Stimulated activated CD4-positive, alpha-beta T cell treated with anti-CD3 and anti-CD28 coated beads, Interleukin-15, amount 100 ng/mL, for 48 hours (primary cell): ENCODE measurements around the gene NKIRAS2.

Experiments
- DNase-seq, 2 donors: peaks; one replicate each; pipeline ENCODE4 v3.0.0-alpha.2; 2020; ENCODE audit warnings: low read depth in 2 of 2

Gene NKIRAS2

GRCh38 chr17:42019509-42020404, at the start of gene NKIRAS2:
Gene NKIRAS2 (plus strand): TSS chr17:42020090. CDS start chr17:42021578, 1,488 bp downstream.
- peak; percentile 90 to 92 for DNase-seq

- no peak for DNase-seq
These were observed 49.0 kb upstream of the NKIRAS2 start for GRCh38 chr17:41970901-41971331.

DNA sequence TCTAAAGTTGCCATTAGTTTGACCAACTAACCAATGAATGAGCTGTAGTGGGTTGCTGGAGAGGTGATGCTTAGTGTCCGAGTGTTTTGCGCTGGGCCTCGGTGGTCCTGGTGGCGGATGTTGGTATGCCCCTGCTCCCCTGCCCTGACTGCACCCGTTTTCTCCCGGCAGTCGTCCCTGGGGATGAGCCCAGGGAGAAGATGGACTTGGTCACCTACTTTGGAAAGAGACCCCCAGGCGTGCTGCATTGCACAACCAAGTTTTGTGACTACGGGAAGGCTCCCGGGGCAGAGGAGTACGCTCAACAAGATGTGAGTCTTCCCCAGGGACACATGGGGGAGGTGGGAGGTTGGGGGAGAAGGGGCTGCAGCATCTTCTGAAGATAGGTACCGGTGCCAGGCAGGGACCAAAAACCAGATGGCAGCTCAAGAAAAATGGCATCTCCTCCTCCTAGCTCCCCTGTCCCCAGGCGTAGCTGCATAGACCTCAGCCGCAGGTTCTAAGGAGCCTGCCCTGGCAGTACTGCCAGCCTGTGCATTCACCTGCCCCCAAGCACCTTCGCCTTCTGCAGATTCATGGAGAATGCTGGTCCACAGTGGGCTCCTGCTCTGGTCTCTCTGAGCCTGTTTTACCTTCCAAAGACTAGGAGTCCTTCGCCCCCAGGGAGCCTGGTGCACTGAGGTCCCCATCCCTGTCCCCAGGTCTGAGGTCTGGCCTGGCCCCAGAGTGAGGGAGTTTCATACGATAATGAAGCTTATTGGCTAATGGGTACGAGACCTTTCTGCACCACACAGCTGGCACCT, 48.0 kb upstream of the NKIRAS2 start:
- DNase-seq: no peak

DNA sequence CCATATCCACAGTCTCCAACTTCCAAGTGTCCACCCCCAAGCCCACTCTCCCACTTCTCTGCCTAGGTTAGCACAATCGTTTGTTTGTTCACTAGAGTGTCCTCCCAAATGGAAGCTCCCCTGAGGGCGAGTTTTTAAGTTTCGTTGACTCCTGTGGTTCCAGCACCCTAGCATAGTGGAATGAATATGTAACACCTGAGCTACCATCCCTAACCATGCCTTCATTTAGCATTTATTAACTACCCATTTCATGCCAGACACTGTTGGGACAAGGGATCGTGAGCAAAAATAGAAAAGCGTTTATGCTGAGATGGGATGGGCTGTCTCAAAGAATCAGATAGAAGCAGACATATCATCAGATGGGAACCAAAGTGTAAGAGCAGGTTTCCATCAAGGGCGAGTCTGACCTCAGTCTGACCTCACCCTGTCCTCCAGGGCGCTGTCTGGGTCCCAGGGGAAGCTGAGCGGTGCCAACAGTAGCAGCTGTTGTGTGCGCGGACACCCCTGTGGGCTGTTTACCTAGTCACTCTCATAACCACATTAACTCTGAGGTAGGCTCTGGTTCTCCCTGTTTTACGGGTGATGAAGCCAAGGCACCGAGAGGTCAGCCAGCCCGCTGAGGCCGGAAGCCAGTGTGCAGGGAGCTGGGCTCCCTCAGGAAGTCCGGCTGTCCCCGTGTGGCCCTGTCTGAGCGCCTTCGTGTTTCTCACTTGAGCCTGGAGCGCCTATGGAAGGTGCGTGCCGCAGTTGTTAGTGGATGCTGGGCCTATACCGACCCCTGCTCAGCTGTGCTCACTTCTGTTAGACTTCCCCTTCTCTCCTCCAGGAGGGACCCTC, 47.1 kb upstream of the NKIRAS2 start:
- DNase-seq: no peak

DNA sequence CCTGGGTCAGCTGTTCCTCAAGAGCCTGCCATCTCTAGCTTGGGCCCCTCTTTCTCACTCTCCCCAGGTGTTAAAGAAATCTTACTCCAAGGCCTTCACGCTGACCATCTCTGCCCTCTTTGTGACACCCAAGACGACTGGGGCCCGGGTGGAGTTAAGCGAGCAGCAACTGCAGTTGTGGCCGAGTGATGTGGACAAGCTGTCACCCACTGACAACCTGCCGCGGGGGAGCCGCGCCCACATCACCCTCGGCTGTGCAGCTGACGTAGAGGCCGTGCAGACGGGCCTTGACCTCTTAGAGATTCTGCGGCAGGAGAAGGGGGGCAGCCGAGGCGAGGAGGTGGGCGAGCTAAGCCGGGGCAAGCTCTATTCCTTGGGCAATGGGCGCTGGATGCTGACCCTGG, 46.5 kb upstream of the NKIRAS2 start:
- DNase-seq: no peak

DNA sequence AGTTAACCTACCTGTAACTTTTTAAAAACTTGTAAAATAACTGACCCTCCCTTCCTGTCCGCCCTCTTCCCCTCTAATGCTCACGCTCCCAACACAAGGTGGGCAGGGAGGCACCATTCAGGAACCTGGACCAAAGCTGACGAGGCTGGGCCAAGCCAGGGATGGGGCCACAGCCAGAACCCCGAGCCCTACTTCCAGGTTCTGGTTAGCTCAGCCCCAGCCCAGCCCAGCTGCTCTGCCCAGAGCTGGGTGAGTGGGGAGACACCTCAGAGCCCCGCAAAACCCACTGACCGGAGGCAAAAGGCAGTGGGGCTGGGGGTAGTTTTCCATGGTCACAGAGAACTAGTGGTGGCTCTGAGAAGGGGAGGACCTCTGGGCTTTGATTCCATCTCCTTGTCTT, 45.9 kb upstream of the NKIRAS2 start:
- no peak for DNase-seq

GRCh38 chr17:41974658-41975057, 45.2 kb upstream of the NKIRAS2 start:
- DNase-seq: no peak

- no peak for DNase-seq
These were observed 44.5 kb upstream of the NKIRAS2 start for GRCh38 chr17:41975099-41976083.

DNA sequence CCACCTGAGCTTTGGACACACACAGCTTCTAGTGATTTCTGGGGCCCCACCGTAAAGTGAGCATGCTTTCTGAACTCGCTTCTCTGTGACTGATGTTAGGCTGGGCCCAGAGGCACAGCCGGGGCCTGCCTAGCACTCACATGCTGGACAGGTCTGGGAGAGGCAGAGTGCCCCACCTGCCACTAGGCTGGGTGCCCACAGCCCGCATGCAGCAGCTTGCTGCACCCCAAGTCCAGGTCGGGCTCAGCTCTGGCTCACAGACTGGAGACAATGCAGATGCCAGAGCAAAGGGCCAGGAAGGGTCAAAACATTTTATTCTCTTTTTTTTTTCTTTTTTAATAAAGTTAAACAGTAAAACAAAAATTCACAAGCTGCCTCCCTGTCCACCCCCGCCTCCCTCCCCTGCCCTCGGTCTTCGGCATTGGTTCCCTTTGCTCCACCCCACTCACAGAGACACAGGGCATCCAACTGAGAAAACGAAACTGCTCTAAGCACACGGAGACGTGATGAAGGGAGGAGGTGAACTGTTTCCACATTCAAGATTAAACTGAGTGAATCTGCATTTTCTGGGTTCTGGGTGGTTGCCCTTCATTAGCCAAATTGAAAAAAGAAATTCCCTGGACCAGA, 43.6 kb upstream of the NKIRAS2 start:
- no peak for DNase-seq

GRCh38 chr17:41977991-41978390, 41.9 kb upstream of the NKIRAS2 start:
- no peak for DNase-seq

DNA sequence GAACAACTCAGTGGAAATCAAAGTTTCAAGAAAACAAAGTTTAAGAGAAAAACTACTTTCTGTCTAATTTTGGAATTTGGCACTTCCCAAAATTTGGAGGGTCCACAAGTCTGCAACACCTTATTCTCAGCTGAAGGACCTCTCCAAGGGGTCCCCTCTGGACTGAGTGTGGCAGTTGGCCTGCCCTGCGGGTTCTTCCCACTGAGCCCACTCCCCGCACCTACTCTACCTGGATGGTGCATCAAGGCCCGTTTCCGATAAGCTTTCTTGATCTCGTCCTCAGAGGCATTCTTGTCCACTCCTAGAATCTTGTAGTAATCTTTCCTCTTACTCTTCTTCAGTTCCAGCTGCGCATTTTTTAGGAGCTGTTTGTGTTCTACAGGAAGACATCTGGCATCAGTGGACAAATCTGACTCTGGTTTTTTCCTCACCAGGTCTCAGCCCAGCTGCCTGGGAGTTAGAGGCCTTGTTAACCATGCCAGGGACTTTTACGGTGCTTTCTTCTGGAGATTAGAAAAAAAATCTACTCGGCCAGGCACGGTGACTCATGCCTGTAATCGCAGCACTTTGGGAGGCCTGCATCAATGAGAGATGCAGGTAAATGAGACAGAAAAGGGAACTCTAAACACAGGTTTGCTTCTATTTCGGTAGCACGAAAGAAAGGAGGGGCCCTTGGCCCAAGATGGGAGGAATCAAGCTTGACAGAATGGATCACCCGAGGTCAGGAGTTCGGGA, 37.7 kb upstream of the NKIRAS2 start:
- no peak for DNase-seq

DNA sequence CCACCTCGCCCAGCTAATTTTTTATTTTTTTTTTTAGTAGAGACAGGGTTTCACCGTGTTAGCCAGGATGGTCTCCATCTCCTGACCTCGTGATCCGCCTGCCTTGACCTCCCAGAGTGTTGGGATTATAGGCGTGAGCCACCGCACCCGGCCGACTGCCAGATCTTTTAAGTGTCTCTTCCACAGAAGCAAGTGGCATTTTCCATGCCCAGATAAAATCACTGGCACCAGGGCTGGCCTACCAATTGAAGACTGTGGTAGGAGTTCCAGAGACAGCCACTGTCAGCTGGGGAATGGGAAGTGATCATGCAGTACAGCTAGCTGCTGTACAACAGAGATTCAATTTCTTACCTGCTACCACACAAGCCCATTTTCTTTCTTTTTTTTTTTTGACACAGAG, 35.4 kb upstream of the NKIRAS2 start:
- DNase-seq: no peak

GRCh38 chr17:41985919-41986318, 34.0 kb upstream of the NKIRAS2 start:
- no peak for DNase-seq

DNA sequence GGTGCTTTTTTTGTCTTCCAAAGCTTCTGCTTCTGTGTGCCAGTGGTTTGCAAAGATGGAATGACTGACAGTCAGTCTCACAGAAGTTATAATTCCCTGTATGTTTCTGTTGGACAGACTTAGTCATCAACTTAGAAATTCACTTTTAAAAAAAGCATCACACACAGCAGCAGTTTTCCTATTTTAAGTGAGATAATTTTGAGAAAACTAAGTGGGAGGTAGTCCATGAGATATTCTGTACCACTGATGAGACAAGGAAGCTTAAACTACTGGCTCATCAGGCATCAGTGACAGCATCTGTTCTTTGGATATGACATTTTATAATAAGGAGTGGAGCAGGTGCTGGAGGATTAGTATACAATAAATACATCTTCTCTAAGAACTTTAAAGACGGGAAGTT, 33.3 kb upstream of the NKIRAS2 start:
- DNase-seq: no peak

- no peak for DNase-seq
These were observed 32.2 kb upstream of the NKIRAS2 start for GRCh38 chr17:41987642-41988041.

DNA sequence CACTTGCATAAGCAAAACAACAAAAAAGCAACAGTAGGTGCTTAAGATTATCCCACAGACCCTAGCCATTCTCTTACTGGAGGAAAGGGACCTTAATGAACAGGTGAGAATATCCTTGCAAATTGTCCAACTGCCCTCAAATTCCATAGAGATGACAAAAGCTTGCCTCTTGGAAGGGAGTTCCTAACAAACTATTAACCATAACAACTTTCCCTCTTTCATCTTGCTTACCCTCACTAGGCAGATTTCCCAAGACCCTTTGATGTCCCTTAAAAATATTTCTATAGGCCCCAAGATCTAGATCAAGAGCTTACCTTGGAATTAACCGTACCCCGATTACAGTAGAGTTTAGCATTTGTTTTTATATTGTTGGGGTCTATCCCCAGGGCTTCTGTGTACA, 31.5 kb upstream of the NKIRAS2 start:
- no peak for DNase-seq

DNA sequence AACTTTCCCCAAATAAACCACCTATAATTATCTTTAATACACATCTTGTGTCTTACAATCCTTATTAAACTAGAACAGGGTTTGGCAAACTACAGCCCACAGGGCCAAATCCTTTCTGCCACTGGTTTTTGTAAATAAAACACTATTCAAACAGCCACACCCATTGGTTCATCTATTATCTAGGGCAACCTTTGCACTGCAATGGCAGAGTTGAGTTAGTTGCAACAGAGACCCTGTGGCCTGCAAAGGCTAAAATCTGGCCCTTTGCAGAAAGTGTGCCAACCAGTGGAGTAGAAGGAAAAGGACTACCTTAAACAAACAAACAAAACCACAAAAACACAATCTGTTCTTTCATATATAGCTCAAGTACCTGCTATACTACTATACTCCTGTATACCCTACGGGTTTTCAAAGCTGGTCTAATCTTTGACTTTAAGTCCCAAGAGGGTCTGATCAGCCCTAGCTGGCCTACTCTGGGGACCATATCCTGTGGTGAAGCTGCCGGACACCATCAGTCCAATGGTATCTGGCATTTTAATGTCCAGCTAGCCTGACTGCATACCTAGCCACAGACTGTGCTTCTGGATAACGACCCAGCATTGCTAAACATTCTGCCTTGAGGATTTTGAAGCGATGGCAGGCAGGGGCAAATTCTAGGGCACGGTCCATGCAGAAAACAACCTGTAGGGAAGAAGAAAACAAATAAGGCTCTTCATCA, 30.0 kb upstream of the NKIRAS2 start:
- no peak for DNase-seq

DNA sequence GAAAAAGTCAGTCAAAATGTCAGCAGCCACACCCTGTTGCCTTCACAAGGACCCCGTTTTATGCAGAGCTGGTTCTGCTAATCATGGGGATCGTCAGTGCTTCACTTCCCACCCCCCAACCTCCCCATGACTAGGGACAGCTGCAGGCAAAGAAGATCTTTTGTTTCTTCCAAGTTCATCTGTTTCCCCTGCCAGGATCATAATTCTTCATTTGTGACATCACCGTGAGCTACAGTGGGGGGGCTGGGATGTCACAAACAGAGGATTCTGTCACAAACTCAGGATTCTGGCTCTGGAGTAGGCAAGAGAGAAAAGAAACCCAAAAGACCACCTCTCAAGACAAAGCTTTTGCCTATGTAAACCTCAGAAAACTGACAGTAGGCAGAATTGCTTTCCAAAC, 27.3 kb upstream of the NKIRAS2 start:
- DNase-seq: no peak

GRCh38 chr17:41996855-41997164, 23.1 kb upstream of the NKIRAS2 start:
- DNase-seq: no peak
